HG03280 (cell line): ENCODE results near the gene PRLR.
A peak's percentile ranks its signal among the peaks of the same experiment; 100 is the strongest.
"Not testable (repeated sequence)": the region's sequence is repeated elsewhere in the genome, so short reads cannot be mapped to it uniquely, and the experiment has no call there.

ENCODE experiments used
- ATAC-seq: cut with Tn5 transposase; IDR thresholded peaks from one replicate; pipeline ENCODE4 v1.9.1; 2021; ENCODE audit warnings: mild to moderate bottlenecking, moderate library complexity; ENCODE audit not compliant: unreplicated experiment

The PRLR gene

DNA sequence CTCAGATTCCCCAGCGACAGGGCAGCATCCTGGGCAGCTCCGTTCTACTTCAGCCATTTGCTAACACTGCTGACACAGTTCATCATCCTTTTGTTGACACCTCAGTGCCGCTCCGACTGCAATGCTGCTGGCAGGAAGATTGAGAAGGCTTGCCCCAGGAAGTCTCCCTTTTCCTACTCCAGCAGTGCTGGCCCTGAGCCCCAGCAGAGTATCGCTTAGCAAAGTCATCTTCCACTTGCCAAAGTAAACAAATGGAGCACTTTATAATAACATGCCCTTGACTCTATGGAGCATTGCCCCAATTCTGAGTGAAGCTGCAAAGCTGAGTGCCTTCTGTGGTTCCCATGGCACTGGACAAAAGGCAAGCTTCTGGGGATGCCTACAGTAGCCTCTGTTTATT, 32.2 kb downstream of the PRLR start:
- ATAC-seq = no peak

DNA sequence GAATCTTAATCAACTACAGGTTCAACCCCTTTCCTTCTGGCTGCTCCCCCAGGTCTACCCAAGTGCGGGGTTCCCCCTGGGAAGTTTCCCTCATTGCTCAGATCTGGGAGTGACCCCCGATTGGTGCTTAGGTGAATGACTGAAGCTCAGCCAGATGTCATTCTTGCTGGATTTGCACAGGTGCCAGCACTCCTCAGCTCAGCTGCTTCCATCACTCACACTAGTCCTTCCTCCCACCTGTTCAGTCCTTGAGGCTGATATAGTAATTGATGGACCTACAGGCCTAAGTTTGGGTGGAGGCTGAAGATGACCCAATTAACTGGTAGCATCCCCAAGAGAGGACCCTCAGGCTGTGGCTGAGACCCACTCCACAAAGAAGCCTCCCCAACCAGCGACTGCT, 32.9 kb downstream of the PRLR start:
- no peak for ATAC-seq

DNA sequence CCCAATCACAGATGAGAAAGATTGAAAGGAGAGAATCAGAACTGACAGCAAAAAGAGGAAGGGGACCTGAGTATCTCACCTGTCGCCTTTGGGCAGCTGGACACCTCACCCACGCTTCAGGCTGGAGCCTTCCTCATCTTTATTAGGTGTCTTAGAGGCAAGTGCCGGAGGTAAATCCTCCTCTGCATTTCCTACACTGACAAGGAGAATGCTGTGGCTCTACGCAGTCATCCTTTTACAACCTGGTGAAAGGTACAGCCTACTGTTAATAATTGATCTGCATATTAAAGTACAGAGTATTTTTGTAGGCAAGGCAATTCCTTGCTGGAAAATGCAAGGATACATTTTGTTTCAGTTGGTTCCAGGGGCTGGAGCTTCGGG, 34.8 kb downstream of the PRLR start:
- ATAC-seq = no peak

- peak; percentile 85 for ATAC-seq
Observed at GRCh38 chr5:35194635-35195471, 35.4 kb downstream of the PRLR start.

DNA sequence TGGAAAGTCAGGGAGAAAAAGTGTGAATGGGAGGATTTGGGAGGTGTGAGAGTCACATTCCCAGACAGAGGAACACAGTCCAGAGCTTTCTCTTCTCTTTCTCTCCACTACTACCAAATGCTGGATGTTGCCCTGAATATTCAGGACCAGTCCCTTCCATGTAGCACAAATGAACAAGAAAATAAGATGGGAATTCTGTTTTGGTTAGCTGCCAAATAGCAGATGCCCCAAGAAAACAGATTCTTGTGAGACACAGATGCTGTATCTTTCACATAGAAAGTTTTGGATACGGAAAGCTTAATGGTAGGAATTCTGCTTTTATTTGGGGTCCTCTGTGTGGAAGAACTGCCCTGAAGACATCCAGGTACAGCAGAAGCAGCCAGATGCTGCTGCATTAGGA, 37.8 kb downstream of the PRLR start:
- ATAC-seq = no peak

- not testable (repeated sequence) for ATAC-seq
Observed at GRCh38 chr5:35189801-35190200, 40.5 kb downstream of the PRLR start.

DNA sequence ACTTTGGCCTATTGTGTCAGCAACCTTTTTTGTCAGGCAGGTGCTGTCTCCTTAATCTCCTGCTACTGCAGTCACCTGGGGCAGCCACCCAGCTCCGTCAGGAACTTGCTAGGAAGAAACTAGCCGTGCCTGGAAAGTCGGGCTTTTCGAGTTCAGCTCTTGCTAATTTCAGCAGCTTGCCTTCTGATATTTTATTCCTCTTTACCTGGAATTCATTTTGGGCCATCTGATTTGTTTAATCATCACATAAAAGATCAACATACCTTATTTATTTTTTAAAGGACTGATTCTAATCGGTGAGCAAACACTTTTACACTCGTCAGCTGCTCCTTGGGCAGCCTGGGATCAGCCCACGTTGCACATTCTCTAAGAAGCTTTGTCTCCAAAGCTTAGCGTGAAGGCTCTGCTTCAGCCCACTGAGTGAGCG, 42.2 kb downstream of the PRLR start:
- ATAC-seq = no peak

- ATAC-seq = not testable (repeated sequence)
Observed at GRCh38 chr5:35187621-35188020, 42.7 kb downstream of the PRLR start.

DNA sequence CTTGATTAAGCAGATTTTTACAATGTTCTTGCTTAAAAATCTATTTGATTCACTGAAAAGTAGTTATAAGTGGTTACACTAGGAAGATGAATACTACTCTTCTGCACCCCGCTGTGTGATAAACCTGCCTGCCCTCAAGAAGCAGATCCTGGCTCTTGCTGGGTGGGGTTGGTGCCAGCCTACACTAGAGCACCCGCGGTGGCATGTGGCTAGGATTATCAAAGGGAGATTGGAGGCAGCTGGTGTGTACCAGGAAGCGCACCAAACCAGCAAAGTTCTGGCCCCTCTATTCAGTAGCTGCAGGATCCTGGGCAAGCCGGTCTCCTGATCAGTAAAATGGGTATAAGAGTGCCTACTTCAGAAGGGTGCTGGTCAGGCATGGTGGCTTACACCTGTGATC, 43.5 kb downstream of the PRLR start:
- ATAC-seq = no peak

DNA sequence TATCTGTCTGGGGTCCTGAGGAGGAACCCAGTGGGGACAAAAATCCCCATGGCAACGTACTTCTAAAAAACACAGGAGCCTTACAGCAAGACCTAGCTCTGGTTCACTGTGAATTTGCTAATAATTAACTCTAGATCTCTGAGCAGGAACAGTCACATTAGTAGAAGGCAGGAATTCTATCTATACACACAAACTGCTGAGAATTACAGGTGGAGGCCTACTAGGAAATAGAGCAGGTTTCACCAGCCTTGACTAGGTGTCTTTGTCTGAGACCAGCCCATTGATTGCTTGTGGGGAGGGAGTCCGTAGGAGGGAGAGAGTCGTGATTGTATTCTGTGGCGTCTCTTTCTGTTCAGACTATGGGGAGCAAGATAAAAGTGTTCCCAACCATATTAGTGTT, 44.8 kb downstream of the PRLR start:
- ATAC-seq = no peak

DNA sequence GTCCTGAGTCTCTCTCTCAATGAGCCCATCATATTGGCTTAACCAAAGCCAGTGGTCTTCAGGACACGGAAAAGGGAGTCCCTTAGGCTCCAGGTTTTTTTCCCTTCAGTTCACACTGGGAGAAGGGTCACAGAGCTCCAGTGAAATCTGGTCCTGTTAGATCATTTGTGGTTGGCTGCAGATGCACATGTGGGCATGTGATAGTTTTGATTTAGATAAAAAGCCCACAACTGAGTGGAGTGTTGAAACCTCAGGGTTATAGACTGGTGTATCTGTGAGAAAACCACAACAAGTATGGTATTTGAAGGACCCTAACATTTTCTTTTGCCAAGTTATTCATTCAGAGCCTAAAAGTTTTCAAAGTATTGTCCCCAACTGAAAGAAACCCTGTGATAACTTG, 46.7 kb downstream of the PRLR start:
- ATAC-seq = no peak

DNA sequence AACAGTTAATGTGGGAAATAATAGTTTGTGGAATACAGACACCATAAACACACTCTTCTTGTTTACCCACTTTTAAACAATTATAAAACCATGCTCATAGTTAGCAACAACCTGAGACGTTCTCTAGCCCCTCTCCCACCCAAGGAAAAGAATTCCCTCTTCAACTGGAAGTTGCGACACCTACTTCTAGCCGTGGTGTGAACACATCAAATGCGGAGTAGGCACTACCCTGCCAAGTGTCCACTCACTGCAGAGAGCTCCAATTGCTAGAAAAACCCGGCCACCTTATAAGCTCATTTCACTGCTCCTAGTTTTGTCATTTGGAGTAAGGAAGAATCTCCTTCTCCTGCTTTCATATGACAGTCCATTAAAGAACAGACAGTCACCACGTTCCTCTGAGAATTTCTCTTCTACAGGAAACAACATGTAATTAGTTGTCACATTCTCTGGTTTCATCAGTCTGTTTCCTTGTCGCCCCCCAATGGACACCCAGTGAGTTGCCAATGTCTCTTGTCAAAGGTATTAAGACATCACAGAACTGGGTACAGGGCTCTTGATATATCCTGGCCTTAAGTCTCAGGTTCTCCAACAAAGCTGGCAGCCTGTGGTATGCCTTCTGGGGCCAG, 47.3 kb downstream of the PRLR start:
- no peak for ATAC-seq

GRCh38 chr5:35182486-35182885, 47.8 kb downstream of the PRLR start:
- ATAC-seq = no peak

GRCh38 chr5:35180046-35180445, 50.2 kb downstream of the PRLR start:
- ATAC-seq = no peak

GRCh38 chr5:35177783-35178182, 52.5 kb downstream of the PRLR start:
- ATAC-seq = no peak

DNA sequence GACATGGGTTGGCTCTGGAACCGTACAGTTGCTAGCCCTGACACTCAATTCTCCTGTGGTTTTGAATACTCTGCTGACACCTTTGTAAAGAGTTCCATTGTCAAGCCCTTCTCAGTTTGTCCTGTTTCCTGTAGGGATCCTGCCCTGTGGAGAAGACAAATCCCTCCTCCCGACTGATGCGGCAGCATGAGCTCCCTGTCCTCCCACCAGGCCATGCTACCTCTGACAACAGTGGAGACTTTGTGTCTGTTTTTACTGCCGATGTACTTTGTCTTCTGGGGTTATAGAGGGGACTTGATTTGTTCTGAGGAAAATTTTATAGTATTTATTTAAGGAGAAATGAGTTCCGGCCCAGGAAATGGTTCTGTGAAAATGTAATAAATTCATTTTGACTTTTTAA, 57.8 kb downstream of the PRLR start:
- ATAC-seq = no peak

- no peak for ATAC-seq
Observed at GRCh38 chr5:35171991-35172390, 58.3 kb downstream of the PRLR start.

GRCh38 chr5:35171078-35171477, 59.2 kb downstream of the PRLR start:
- no peak for ATAC-seq

- no peak for ATAC-seq
Observed at GRCh38 chr5:35166043-35166442, 64.2 kb downstream of the PRLR start.

DNA sequence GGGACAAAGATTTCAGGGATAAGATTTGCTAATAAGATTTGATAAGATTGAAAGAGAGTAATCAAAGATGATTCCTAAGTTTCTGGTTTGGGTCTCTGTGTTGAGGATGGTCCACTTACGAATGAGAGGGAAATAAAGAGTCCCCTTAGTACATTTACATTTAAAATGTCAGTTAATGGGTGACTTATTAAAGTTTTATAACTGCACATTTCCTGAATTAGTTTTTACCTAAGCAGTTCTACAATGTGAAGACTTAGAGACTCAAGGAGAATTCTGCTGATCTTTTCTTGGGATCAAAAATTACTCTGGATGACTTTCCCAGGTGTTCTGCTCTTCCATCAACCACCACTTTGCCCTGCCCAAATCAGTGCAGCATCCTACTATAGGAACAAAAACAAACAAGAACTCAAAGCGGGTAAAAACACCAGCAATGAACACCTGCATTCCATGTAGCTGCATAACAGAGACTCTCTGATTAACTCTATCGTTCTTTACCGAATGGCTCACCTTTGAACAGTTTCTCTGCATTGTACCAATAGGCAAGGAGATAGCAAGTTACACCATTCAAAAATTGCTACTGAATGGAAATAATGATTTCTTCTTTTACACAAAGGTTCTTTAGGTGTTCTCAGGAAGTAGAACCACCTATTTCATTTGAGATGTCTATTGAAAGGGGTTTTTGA, 65.3 kb downstream of the PRLR start:
- no peak for ATAC-seq

DNA sequence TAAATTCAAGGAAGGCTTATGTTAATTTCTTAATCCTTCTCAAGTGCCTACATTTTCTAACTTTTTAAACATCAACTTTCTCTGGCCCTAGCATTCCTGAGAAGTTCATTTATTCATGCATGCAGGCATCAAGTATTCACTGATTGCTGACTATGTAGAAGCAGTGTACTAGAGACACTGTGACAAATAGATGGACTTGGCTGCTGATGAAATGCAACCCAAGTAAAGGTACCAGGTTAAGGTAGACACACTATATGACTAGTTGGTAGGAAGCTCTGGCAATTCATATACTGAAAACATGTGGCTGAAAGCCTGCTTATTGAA, 66.6 kb downstream of the PRLR start:
- ATAC-seq = no peak
